Middle frontal gyrus (tissue), 1 donor: ENCODE results near the gene TPPP2.
A peak's percentile ranks its signal among the peaks of the same experiment; 100 is the strongest.

ENCODE experiments used
- DNase-seq: peaks from one replicate; pipeline ENCODE4 v3.0.0-alpha.2; 2015; ENCODE audit warnings: low spot score; ENCODE audit errors: extremely low spot score

The TPPP2 gene

GRCh38 chr14:21016413-21017190, 13.4 kb upstream of the TPPP2 start:
- DNase-seq = no peak

GRCh38 chr14:21017528-21018245, 12.3 kb upstream of the TPPP2 start:
- no peak for DNase-seq

- no peak for DNase-seq
Observed at GRCh38 chr14:21018286-21018685, 11.7 kb upstream of the TPPP2 start.

GRCh38 chr14:21018781-21019180, 11.2 kb upstream of the TPPP2 start:
- DNase-seq = no peak

GRCh38 chr14:21019366-21019765, 10.7 kb upstream of the TPPP2 start:
- DNase-seq = no peak

GRCh38 chr14:21020977-21021545, 9.0 kb upstream of the TPPP2 start:
- DNase-seq = no peak

GRCh38 chr14:21022686-21023085, 7.3 kb upstream of the TPPP2 start:
- no peak for DNase-seq

GRCh38 chr14:21023174-21023573, 6.8 kb upstream of the TPPP2 start:
- DNase-seq = no peak

- no peak for DNase-seq
Observed at GRCh38 chr14:21023817-21024584, 6.0 kb upstream of the TPPP2 start.

- no peak for DNase-seq
Observed at GRCh38 chr14:21024585-21025370, 5.2 kb upstream of the TPPP2 start, which contains the start of gene NDRG2. Gene NDRG2, minus strand, starts transcription at chr14:21025061. Its CDS starts 1,746 bp downstream, at chr14:21023315.

GRCh38 chr14:21025371-21026273, 4.4 kb upstream of the TPPP2 start:
- DNase-seq = peak; percentile 46

- DNase-seq = peak; percentile 55
Observed at GRCh38 chr14:21026274-21026987, 3.6 kb upstream of the TPPP2 start.

GRCh38 chr14:21026988-21027315, 3.1 kb upstream of the TPPP2 start:
- DNase-seq = no peak

- DNase-seq = no peak
Observed at GRCh38 chr14:21030531-21030930, 514 bp downstream of the TPPP2 start.

- DNase-seq = no peak
Observed at GRCh38 chr14:21032326-21033132, 2.5 kb downstream of the TPPP2 start.

- no peak for DNase-seq
Observed at GRCh38 chr14:21033133-21033698, 3.2 kb downstream of the TPPP2 start.

- DNase-seq = no peak
Observed at GRCh38 chr14:21034707-21035106, 4.7 kb downstream of the TPPP2 start, which contains the start of gene RNASE13. Gene RNASE13, minus strand, starts transcription at chr14:21034807. Its CDS starts 519 bp downstream, at chr14:21034288.

GRCh38 chr14:21036751-21037150, 6.7 kb downstream of the TPPP2 start:
- no peak for DNase-seq
